ENCODE data around the gene DNM1.
"Not testable (repeated sequence)": the region's sequence is repeated elsewhere in the genome, so short reads cannot be mapped to it uniquely, and the experiment has no call there.

Gene DNM1

GRCh38 chr9:128226412-128226801, 23.2 kb downstream of the DNM1 start:
- no peak for DNase-seq

DNA sequence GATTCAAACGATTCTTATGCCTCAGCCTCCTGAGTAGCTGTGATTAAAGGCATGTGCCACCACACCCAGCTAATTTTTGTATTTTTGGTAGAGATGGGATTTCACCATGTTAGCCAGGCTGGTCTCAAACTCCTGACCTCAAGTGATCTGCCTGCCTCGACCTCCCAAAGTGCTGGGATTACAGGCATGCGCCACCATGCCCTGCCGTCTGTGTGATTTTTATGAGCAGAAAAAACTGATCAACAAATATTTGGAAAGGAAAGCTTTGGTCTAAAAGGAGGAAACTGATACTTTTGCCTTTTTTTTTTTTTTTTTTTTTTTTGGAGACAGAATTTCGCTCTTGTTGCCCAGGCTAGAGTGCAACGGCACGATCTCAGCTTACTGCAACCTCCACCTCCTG, 27.7 kb downstream of the DNM1 start:
- not testable (repeated sequence) for DNase-seq

DNA sequence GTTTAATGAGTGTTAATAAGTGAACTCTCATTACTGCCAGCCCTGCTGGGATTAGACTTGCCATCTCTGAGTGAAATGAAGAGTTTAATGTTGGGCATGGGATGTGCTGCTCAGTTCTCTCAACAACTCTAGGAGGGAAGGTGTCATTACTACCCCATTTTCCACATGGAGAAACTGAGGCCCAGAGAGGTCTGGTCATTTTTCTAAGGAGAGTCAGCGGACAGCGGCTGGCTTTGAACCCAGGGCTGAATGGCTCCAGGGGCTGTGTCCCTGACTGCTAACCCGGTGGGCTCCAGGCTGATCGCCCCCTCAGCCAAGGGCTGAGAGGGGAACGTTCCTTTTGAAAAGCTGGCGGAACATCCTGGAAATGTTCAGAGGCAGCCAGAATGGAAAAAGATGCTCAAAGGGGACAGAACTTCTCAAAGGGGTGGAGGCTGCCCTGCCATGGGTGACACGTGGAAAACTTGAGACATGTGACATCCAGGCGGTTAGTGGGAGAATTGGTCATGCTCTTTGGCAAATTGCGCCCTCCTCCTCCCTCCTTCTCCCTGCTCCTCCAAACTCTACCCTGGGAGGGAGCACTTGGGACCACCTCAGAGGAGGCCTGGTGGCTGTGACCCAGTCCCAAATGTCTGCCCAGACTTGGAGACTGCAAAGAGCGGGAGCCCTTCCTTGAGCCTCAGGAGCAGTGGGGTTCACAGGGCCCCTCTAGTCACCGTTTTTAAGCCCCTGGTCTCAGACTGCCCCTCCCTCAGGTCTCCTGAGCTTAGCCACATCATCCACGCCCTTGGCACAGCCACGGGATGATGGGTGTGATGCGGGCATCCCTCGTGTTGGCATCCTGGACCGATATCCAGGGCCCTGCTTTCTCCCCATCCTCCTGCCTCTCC, 28.7 kb downstream of the DNM1 start:
- no peak for DNase-seq

DNA sequence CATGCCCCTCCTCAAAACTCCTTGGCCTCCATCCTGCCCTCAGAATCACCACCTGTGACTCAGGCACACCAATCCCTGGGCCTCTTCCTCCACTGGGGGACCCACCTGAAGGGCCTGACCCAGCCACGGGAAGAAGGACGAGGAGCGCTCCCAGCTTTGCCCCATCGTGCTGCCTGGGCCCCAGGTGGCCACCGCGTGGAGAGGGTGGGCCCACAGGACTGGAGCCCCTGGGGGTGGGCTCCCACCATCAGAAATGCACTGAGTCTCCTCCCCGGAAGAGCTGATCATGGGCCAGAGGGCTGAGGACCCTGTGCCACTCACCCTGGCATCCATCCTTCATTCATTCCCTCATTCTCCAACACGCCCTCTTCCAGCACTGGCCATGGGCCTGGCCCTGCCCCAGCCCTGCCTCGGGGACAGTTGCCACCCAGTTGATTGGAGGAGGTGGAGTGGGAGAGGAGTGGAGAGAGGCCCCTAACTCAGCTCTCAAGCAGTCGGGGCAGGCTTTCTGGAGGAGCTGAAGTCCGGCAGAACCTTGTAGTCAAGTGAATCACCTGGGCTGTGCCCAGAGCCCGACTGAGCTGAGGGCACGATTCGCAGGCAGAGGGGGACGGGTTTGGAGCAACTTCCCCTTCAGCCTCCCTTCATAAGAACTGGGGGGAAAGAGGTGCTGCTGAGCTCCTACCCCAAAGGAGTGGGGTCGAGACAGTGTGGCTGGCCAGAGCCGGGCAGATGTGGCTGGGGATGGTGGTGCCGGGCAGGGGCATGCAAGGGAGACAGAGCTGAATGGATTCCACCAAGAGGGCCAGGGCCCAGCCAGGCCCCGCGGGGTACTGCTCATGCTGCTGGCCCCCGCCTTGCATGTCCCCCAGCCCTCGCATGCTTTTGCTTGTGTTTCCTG, 29.6 kb downstream of the DNM1 start:
- no peak for DNase-seq

GRCh38 chr9:128233817-128234406, 30.7 kb downstream of the DNM1 start:
- DNase-seq = no peak

DNA sequence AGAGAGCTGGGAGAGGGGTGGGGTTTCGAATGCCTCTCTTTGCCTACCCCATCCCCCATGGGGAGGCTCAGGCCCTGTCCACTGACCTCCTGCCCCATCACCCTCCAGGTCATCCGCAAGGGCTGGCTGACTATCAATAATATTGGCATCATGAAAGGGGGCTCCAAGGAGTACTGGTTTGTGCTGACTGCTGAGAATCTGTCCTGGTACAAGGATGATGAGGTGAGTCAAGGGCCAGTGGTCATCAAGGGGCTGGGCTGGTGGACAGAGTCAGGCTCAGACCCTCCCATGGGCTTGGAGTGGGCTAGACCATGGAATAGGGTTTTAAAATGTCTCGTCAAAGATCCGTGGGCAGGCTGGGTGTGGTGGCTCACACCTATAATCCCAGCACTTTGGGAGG, 38.9 kb downstream of the DNM1 start:
- DNase-seq = no peak

DNA sequence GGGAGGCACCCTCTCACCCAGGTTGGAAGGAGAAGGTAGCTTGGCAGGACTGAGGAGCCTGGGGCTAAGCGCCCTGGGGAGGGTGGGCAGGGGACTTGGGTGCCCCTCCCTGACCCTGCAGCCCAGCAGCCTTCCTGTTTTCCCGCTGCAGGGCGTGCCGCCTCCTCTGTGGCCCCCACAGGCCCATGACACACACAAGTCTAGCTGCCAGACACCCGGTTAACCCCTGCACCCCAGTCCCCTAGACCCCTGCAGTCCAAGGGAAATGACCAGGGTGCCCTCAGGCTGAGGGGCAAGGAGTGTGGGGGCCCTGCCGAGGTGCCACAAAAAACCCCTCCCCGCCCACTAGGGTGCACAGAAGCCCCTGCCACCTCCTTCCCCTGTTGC, 39.6 kb downstream of the DNM1 start:
- DNase-seq = no peak

GRCh38 chr9:128243215-128244018, 40.2 kb downstream of the DNM1 start:
- no peak for DNase-seq

GRCh38 chr9:128244091-128244836, 41.1 kb downstream of the DNM1 start:
- no peak for DNase-seq

- no peak for DNase-seq
Measured at GRCh38 chr9:128244837-128245231, 41.7 kb downstream of the DNM1 start.

GRCh38 chr9:128245421-128246151, 42.4 kb downstream of the DNM1 start:
- DNase-seq = no peak

DNA sequence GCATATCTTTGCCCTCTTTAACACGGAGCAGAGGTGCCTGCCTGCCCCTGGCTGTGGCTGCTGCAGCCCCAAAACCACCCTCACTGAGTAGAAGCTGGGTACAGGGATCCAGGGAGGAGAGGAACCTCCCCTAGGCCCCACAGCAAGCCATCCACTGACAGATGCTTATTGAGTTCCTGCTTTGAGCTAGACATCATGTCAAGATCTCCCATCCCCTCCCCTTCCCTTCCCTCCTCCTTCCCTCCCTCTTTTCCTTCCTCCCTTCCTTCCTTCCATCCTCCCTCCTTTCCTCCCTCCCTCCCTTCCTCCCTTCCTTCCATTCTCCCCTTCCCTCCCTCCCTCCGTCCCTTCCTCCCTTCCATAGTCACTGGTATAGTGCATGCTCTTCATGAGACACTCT, 43.3 kb downstream of the DNM1 start:
- DNase-seq = no peak

- DNase-seq = no peak
Measured at GRCh38 chr9:128247226-128247803, 44.1 kb downstream of the DNM1 start.

GRCh38 chr9:128249558-128249907, 46.4 kb downstream of the DNM1 start:
- DNase-seq = no peak

DNA sequence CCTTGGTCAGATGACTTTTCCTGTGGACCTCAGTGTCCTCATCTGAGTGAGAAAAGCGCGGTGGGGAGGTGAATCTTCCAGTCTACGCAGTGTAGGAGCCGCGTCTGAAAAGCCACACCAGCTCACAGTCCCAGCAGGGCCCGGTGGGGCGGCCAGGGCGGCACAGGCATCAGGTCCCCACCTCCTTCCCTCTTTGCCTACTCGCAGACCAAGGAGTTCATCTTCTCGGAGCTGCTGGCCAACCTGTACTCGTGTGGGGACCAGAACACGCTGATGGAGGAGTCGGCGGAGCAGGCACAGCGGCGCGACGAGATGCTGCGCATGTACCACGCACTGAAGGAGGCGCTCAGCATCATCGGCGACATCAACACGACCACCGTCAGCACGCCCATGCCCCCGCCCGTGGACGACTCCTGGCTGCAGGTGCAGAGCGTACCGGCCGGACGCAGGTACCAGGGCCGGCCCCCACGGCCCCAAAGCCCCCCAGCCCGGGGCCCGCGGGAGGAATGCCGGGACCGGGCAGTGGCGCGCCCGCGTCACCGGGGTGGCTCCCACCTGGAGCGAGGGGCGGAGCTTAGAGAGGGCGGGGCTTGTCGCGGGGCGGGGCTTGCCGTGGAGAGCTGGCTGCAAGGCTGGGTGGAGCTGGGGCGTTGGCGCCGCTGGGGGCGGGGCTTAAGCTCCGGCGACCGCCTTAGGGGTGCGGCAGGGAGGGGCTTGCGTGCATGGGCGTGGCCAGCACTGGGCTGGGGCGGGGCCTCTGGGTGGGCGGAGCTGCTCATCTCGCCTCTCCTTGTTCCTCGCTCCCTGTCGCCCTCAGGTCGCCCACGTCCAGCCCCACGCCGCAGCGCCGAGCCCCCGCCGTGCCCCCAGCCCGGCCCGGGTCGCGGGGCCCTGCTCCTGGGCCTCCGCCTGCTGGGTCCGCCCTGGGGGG, 47.0 kb downstream of the DNM1 start:
- DNase-seq = no peak

DNA sequence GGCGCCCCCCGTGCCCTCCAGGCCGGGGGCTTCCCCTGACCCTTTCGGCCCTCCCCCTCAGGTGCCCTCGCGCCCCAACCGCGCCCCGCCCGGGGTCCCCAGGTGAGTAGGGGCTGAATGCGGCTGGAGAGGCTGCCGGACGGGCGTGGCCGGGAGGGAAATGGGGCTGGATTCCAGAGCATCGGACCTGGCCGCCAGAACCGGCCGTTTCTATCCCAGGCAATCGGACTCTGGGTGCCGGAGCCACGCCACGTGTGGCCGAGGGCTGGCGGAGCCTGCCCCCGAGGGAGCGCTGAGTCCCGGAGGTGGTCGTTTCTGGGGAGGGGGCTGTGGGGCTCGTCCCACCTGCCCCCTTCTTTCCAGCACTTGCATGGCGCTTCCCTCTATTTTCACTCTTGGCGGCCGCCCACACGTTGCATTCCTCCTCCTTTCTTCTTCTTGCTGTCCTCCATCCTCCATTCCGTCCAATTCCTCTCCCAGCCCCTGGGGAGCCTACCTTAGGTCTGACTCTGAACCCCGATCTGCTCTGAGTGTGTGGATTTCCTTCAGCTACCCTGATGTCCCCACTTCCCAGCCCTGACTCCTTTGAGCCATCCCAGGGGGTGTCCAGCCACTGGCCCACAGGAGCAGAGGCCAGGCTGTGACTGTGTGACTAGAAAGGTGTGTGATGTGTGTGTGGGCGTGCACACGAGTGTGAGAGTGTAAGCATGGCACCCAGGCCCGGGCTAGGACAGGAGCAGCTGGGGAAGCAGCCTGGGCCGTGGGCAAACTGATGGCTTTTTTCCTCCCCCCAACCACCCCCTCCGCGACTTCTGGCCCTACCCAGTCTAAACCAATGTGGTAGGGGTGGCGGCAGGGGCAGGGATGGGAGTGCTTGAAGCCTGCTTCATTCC, 47.9 kb downstream of the DNM1 start:
- no peak for DNase-seq

GRCh38 chr9:128251732-128252100, 48.5 kb downstream of the DNM1 start:
- no peak for DNase-seq

GRCh38 chr9:128252317-128253139, 49.3 kb downstream of the DNM1 start:
- DNase-seq = no peak
